GM18868 (cell line): ENCODE results near the gene STARD10.

Experiments used
- ATAC-seq: cut with Tn5 transposase; IDR thresholded peaks from one replicate; pipeline ENCODE4 v1.9.1; 2021; ENCODE audit warnings: mild to moderate bottlenecking, moderate library complexity; ENCODE audit not compliant: unreplicated experiment

Gene STARD10

DNA sequence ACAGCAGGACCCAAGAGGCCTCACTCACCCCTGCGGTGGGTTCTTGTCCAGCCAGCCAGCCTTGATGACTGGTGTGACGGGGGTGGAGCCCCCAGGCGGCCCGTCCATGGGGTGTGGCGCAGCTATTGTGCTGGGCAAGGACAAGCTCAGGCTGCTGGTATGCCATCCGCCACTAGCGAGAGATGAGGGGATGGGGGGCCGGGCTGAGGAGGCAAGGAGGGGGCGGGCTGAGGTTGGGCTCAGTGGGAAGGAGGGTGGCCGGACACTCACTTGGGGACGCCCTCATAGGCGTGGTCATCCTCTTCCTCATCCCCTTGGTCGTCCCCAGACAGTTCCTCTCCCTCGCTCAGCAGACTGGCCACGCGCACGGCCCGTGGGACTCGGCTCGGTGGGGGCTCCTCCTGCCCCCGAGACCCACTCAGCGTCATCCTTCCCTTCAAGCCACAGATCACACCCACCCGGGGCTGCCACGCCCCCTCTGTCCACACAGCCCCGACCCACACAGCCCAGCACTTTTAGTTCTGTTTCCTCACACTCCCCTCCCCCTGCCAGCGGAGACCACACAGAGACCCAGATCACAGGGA, 81.6 kb downstream of the STARD10 start:
- no peak for ATAC-seq

DNA sequence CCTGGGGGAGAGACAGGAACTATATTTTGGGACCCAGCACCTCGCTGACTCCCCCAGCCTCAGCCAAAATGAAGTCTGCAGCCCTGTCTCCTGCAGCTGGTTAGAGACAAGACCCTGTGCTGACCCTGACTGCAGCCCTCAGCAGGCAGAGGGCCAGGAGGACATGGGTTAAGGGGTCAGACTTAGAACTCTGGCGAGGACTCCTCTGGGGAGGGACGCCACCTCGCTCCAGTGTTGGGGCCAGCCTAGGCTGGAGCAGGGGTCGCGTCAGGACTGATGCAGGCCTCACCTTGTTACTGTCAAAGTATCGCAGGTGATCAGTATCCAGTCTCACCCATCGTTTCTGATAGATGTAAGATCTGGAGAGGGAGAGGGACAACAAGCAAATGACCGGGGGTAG, 82.7 kb downstream of the STARD10 start:
- ATAC-seq: no peak

DNA sequence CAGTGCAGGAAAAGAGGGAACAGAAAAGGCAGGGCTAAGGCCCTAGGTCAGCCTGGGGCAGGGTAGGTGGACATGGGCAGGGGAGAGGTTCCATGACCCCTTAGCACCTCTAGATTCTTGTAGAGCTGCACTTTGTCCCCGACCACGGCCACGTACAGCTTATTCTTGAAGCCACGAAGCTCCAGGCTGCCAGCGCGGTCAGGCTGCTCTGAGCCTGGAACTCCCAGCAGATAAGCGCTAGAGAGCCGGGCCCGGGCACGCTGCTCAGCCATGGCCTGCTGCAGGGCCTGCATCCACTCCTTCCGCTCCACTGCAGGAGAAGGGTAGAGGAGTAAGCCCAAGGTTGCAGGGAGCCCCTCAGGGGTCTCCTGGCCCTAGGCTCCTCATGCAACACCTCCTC, 83.6 kb downstream of the STARD10 start:
- ATAC-seq: no peak

DNA sequence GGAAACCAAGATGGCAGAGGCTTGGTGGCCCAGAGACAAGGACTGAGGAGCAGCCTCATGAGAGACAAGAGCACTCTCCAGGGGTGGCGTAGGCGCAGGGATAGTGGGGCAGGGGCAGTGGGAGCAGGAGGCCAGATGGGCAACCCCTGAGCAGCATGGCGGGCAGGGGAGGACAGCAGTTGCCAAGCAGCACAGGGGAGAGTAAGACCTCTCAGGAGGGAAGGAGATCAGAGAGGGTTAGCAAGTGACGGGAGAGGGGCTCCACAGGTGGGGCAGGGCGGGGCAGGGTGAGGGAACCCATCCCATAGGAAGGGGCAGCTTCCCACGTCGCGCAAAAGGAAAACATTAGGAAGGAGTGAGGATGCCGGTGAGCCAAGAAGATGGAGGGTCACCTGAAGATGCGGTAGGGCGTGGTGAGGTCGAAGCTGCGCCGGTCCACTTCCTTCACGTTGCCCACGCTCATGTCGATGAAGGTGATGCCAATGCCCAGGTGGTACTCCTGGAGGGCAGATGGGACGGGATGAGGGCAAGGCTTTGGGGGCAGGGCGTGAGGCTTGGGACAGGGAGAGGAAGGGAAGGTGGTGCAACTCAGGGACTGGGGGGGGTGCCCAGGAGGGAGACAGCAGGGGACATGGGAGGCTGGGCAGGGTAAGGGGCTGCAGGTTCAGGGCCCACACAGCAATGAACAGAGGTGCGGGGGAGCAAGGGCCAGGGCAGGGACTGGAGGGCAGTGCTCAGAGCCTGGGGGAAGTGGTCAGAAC, 84.2 kb downstream of the STARD10 start:
- no peak for ATAC-seq

DNA sequence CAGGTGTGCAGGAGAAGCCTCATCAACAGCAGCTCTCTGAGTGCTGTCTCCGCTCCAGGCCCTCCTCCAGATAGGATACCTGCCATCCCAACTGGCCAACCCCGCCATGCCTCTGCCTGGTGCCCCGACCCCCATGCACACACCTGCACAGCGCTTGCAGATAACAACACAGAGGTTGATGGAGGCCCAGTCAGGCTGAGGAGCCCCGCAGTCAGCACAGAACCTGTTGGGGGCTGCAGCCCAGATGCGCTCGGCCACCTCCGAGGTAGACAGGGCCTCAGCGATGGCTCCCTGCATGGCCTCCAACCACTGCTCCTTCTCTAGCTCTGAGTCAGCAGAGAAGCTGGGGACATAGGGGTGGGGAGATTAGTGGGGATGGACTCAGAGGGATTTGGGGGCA, 86.8 kb downstream of the STARD10 start:
- ATAC-seq: no peak

DNA sequence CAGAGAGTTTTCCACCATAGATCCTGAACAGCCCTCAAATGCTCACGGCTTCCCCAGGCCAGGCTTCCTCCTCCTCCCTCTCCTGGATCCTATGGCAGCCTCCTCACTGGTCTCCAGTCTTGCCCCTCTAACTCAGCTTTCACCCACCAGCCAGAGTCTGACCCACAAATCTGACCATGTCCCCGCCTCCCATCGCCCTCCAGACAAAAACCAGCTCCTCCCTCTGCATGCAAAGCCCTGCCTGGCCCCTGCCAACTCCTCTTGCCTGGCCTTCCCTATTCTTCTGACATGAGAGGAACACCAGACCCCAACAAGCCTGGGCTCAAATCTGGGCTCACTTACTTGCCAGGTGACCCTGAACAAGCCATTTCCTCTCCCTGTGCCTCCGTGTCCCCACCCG, 87.3 kb downstream of the STARD10 start:
- no peak for ATAC-seq

GRCh38 chr11:72705442-72706365, 88.1 kb downstream of the STARD10 start:
- ATAC-seq: no peak

DNA sequence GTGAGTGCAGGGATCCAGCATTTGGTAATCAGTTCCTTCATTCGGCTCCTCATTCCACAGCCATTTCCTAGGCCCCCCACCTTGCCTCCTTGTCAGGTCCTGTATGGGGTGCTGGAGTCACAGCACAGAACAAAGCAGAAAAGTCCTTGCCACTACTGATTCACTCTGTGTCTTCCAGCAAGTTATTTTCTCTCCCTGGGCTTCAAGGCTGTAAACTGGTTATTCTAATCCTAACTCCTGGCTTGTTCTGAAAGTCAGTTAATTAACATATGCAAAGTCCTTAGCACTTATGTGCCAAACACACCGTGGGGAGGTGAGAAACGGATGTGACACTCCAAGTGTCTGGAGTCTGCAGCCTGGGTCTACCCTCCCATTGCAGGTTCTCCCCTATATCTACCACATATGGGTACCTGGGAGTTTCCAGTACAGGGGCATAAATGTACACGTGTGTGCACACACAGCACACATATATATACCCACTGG, 89.0 kb downstream of the STARD10 start:
- no peak for ATAC-seq
